ENCODE measurements around the gene SPIRE2.

The SPIRE2 gene

DNA sequence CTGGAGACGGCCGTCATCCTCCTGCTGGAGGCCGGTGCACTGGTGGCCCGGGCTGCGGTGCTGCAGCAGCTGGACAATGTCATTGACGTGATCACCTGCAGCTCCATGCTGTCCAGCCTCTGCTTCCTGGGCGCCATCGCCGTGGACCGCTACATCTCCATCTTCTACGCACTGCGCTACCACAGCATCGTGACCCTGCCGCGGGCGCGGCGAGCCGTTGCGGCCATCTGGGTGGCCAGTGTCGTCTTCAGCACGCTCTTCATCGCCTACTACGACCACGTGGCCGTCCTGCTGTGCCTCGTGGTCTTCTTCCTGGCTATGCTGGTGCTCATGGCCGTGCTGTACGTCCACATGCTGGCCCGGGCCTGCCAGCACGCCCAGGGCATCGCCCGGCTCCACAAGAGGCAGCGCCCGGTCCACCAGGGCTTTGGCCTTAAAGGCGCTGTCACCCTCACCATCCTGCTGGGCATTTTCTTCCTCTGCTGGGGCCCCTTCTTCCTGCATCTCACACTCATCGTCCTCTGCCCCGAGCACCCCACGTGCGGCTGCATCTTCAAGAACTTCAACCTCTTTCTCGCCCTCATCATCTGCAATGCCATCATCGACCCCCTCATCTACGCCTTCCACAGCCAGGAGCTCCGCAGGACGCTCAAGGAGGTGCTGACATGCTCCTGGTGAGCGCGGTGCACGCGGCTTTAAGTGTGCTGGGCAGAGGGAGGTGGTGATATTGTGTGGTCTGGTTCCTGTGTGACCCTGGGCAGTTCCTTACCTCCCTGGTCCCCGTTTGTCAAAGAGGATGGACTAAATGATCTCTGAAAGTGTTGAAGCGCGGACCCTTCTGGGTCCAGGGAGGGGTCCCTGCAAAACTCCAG, 91.5 kb downstream of the SPIRE2 start:
- peaks cover 0 to 12% of the 10 kb centered on the region in 2 experiments for H3K36me3 ChIP-seq (ENCODE audit: control insufficient read depth in 1 of 2, insufficient read depth in 2 of 2, low read depth in 1 of 2, low read length in 2 of 2)
- DNase-seq = no peak
- H3K4me1 ChIP-seq (ENCODE audit: control insufficient read depth, insufficient read depth, low read depth, low read length) = peaks cover 56% of the 10 kb centered on the region
- H3K4me3 ChIP-seq (ENCODE audit: insufficient read depth in 1 of 2, low read depth in 1 of 2, low read length in 2 of 2) = peak overlapping the region in 1 of 2 experiments; percentile 86
- no peak overlapping the region for H3K23ac ChIP-seq (ENCODE audit: low read length in 2 of 2)
- peak overlapping the region in 1 of 2 experiments; percentile 79 for H3K14ac ChIP-seq (ENCODE audit: low read length in 2 of 2)
- peak overlapping the region; percentile 7 to 41 for H3K4ac ChIP-seq (ENCODE audit: low read depth in 1 of 2, low read length in 2 of 2)
- H4K91ac ChIP-seq (ENCODE audit: low read length) = peak overlapping the region; percentile 94
- no peaks in the 10 kb centered on the region for H3K9me3 ChIP-seq (ENCODE audit: control insufficient read depth, low read length)
- H3K27me3 ChIP-seq (ENCODE audit: control insufficient read depth in 1 of 2, insufficient read depth in 1 of 2, low read length in 2 of 2) = no peaks in the 10 kb centered on the region
- peak overlapping the region; percentile 58 for H2AK5ac ChIP-seq (ENCODE audit: low read length, severe bottlenecking)
- peak overlapping the region; percentile 100 for H3K9ac ChIP-seq (ENCODE audit: low read length)
- H2BK12ac ChIP-seq (ENCODE audit: low read length in 2 of 2) = peak overlapping the region; percentile 85 to 91
- peak overlapping the region; percentile 97 for H2BK15ac ChIP-seq (ENCODE audit: low read depth, poor library complexity, severe bottlenecking)
- no peak overlapping the region for H2AFZ ChIP-seq (ENCODE audit: low read depth, low read length)
- H3K18ac ChIP-seq (ENCODE audit: low read depth in 1 of 2, low read length in 2 of 2) = peak overlapping the region; percentile 68 to 98
- H2BK5ac ChIP-seq (ENCODE audit: low read depth, low read length, poor library complexity, severe bottlenecking) = no peak overlapping the region
- WGBS = 97% methylated on average over 52 of the region's 52 CpGs
- H2BK120ac ChIP-seq (ENCODE audit: low read depth, low read length) = peak overlapping the region; percentile 99
- H3K27ac ChIP-seq (ENCODE audit: low read length, poor library complexity, severe bottlenecking) = no peak overlapping the region
- peaks cover 7% of the 10 kb centered on the region for H3K79me1 ChIP-seq (replicated peaks; ENCODE audit: low read length, poor library complexity, severe bottlenecking)
- H4K8ac ChIP-seq (ENCODE audit: low read length) = peak overlapping the region; percentile 83
- no peak overlapping the region for H3K4me2 ChIP-seq (ENCODE audit: low read length, poor library complexity, severe bottlenecking)

DNA sequence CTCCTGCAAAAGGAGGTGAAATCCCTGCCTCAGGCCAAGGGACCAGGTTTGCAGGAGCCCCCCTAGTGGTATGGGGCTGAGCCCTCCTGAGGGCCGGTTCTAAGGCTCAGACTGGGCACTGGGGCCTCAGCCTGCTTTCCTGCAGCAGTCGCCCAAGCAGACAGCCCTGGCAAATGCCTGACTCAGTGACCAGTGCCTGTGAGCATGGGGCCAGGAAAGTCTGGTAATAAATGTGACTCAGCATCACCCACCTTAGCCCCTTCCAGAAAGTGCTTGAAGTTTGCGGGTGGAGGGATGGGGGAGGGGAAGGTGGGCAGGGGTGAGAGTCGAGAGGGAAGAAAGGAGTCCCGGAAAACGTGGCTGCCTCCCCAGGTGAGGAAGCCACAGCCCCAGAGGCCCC, 92.4 kb downstream of the SPIRE2 start:
- peak overlapping the region; percentile 40 for H2AK5ac ChIP-seq (ENCODE audit: low read length, severe bottlenecking)
- peak overlapping the region; percentile 98 for H3K18ac ChIP-seq (ENCODE audit: low read depth in 1 of 2, low read length in 2 of 2)
- peak overlapping the region in 1 of 2 experiments; percentile 86 for H3K4me3 ChIP-seq (ENCODE audit: insufficient read depth in 1 of 2, low read depth in 1 of 2, low read length in 2 of 2)
- peak; percentile 53 for DNase-seq
- no peak overlapping the region for H3K4me2 ChIP-seq (ENCODE audit: low read length, poor library complexity, severe bottlenecking)
- no peaks in the 10 kb centered on the region for H3K9me3 ChIP-seq (ENCODE audit: control insufficient read depth, low read length)
- peak overlapping the region; percentile 99 for H2BK120ac ChIP-seq (ENCODE audit: low read depth, low read length)
- H2BK15ac ChIP-seq (ENCODE audit: low read depth, poor library complexity, severe bottlenecking) = peak overlapping the region; percentile 15
- peak overlapping the region; percentile 92 to 98 for H3K4ac ChIP-seq (ENCODE audit: low read depth in 1 of 2, low read length in 2 of 2)
- peak overlapping the region; percentile 92 for H4K8ac ChIP-seq (ENCODE audit: low read length)
- H3K4me1 ChIP-seq (ENCODE audit: control insufficient read depth, insufficient read depth, low read depth, low read length) = peaks cover 64% of the 10 kb centered on the region
- H3K9ac ChIP-seq (ENCODE audit: low read length) = peak overlapping the region; percentile 100
- no peak overlapping the region for H3K23ac ChIP-seq (ENCODE audit: low read length in 2 of 2)
- H3K36me3 ChIP-seq (ENCODE audit: control insufficient read depth in 1 of 2, insufficient read depth in 2 of 2, low read depth in 1 of 2, low read length in 2 of 2) = peaks cover 0 to 12% of the 10 kb centered on the region in 2 experiments
- H3K79me1 ChIP-seq (replicated peaks; ENCODE audit: low read length, poor library complexity, severe bottlenecking) = peaks cover 9% of the 10 kb centered on the region
- WGBS = 61% methylated on average over 5 of the region's 6 CpGs
- H2BK5ac ChIP-seq (ENCODE audit: low read depth, low read length, poor library complexity, severe bottlenecking) = peak overlapping the region; percentile 22
- peak overlapping the region; percentile 98 for H4K91ac ChIP-seq (ENCODE audit: low read length)
- peak overlapping the region; percentile 100 for H3K27ac ChIP-seq (ENCODE audit: low read length, poor library complexity, severe bottlenecking)
- no peaks in the 10 kb centered on the region for H3K27me3 ChIP-seq (ENCODE audit: control insufficient read depth in 1 of 2, insufficient read depth in 1 of 2, low read length in 2 of 2)
- peak overlapping the region in 1 of 2 experiments; percentile 72 for H3K14ac ChIP-seq (ENCODE audit: low read length in 2 of 2)
- H2AFZ ChIP-seq (ENCODE audit: low read depth, low read length) = no peak overlapping the region
- peak overlapping the region; percentile 87 to 94 for H2BK12ac ChIP-seq (ENCODE audit: low read length in 2 of 2)
